Stomach smooth muscle (tissue), 2 donors: ENCODE data around the gene HELQ.

Source experiments
- H3K27ac ChIP-seq: one replicate; pipeline ENCODE4 v1.7.0; 2013; ENCODE audit warnings: mild to moderate bottlenecking, low read length, inconsistent platforms
- H3K27me3 ChIP-seq, 2 donors: one replicate each; pipeline ENCODE4 v1.7.0; 2013; ENCODE audit warnings: low read length in 2 of 2; ENCODE audit not compliant: insufficient read depth in 2 of 2, control insufficient read depth in 1 of 2
- H3K36me3 ChIP-seq, 2 donors: one replicate each; pipeline ENCODE4 v1.7.0; 2013; ENCODE audit warnings: low read length in 2 of 2; ENCODE audit not compliant: control insufficient read depth in 2 of 2, insufficient read depth in 2 of 2
- H3K4me1 ChIP-seq: one replicate; pipeline ENCODE4 v1.7.0; 2013; ENCODE audit warnings: low read length; ENCODE audit not compliant: control insufficient read depth, insufficient read depth
- H3K4me3 ChIP-seq, 2 donors: one replicate each; pipeline ENCODE4 v1.7.0; 2013; ENCODE audit warnings: low read length in 2 of 2
- H3K9ac ChIP-seq, 2 donors: one replicate each; pipeline ENCODE4 v1.7.0; 2013; ENCODE audit warnings: low read length in 2 of 2, mild to moderate bottlenecking in 1 of 2
- H3K9me3 ChIP-seq, 2 donors: one replicate each; pipeline ENCODE4 v1.7.0; 2013; ENCODE audit warnings: low read length in 2 of 2; ENCODE audit not compliant: control insufficient read depth in 2 of 2
- donor health status: healthy.
- donor health status: Pancreatic carcinoma.

The HELQ gene

DNA sequence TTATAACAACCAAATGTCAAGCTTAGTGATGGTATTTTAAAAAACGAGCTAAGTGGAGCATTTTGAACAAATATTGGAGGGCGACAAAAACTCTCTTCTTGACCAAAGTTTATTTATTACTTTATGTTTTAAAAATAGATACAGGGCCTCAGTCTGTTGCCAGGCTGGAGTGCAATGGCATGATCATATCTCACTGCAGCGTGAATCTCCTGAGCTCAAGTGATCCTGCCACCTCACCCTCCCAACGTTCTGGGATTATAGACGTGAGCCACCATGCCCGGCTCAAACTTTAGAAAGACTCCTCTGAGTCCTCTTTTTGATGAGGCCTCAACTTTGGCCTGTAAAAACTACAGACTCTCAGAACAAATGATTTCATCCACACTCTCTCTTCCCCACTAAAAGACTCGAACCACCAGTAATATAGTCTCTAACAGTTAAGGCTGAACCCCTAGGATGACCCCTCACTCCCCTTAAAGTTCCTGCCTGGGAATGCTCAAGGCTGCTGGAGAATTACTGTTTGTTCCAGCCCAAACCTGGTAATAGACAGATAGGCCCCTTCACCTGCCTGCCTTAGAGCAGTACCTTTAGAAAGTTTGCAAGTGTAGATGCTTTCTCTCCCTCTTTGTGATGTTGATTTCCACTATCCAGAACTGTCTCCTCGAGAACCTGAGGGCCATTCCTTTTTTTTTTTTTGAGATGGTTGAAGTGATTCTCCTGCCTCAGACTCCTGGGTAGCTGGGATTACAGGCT is 65.7 kb downstream of the HELQ start:
- H3K27me3 ChIP-seq = no peaks in the 10 kb centered on the region
- H3K4me1 ChIP-seq = no peaks in the 10 kb centered on the region
- no peaks in the 10 kb centered on the region for H3K36me3 ChIP-seq
- no peak overlapping the region for H3K27ac ChIP-seq
- H3K9ac ChIP-seq = no peak overlapping the region
- H3K4me3 ChIP-seq = no peak overlapping the region
- no peaks in the 10 kb centered on the region for H3K9me3 ChIP-seq

DNA sequence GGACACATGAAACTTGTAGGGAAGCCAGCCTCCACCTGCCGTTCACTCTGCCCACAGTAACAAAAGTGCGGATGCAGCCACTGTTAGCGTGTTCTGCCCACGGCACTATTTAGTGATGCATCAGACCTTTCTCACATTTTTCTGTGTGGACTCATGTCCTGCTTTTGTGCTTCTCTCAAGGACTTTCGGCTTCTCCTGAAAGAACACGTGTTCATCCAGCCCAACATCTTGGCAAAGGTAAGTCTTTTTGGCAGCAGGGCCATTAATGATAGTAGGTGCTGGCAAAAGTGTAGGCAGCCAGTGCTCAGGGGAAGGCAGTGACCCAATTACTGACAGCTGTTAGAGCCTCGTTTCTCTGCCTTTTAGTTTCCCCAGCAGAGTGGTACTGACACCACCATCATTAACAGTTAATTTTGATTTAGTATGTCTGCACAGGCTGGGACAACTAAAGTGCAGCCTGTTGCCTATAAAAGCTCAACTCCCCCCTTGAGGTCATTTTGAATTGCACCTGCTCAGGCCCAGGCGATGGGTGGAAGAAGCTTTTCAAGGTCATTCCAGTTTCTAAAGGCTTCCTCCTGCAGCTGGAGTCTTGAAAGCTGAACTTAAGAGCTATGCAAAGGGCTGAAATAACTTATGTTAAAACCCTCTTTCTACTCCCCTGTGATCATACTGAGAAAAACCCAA is 66.4 kb downstream of the HELQ start:
- H3K4me3 ChIP-seq = no peak overlapping the region
- H3K4me1 ChIP-seq = no peaks in the 10 kb centered on the region
- no peaks in the 10 kb centered on the region for H3K9me3 ChIP-seq
- no peaks in the 10 kb centered on the region for H3K27me3 ChIP-seq
- no peak overlapping the region for H3K9ac ChIP-seq
- H3K27ac ChIP-seq = no peak overlapping the region
- H3K36me3 ChIP-seq = no peaks in the 10 kb centered on the region

GRCh38 chr4:83388313-83388676 is 67.3 kb downstream of the HELQ start:
- no peaks in the 10 kb centered on the region for H3K36me3 ChIP-seq
- no peaks in the 10 kb centered on the region for H3K9me3 ChIP-seq
- no peaks in the 10 kb centered on the region for H3K4me1 ChIP-seq
- no peaks in the 10 kb centered on the region for H3K27me3 ChIP-seq
- H3K27ac ChIP-seq = no peak overlapping the region
- H3K4me3 ChIP-seq = no peak overlapping the region
- H3K9ac ChIP-seq = no peak overlapping the region

DNA sequence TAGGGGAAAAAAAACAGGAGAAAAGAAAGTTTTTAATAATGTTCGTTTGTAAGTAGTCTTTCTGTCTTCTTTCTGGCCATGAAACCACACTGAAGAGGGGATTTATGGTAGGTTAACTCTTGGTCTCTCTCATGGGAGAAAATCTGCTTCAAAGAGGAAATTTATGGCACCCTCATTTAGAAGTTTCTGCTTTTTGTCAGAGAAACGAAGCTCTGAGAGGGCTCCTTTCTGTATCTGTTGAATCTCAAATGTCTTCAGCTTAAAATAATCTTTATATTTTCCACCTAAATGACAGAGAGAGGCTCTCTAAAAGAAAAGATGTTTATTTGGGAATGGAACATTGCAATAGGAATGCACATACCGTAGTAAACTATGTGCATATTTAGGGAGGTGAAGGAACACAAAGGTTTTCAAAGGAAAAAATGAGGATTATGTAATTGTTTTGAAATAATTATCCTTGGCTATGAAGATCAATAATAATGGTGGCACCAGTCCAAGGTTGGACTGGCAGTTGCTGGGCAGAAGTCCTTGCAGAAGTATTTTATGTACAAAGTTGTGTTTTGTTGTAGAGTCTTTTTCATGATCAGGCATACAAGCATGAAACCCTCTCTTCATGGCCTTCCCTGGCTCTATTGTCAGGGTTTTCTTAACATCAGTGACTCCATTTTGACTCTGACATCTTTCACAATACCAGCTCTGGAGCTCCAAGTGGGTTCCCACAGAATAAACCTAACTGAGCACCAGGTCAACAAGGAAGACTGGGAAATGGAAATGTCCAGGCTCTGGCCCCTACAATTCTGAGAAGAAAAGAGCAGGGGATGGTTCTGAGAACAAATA is 67.9 kb downstream of the HELQ start:
- Histone ChIP-seq H3K27me3 (no peaks in the 10 kb centered on the region), H3K4me3 (no peak overlapping the region), H3K4me1 (no peaks in the 10 kb centered on the region), H3K9me3 (peaks cover 0 to under 1% of the 10 kb centered on the region in 2 donors), H3K9ac (no peak overlapping the region), H3K27ac (no peak overlapping the region), H3K36me3 (no peaks in the 10 kb centered on the region)

GRCh38 chr4:83387012-83387411 is 68.6 kb downstream of the HELQ start:
- Histone ChIP-seq H3K27me3 (no peaks in the 10 kb centered on the region), H3K4me1 (no peaks in the 10 kb centered on the region), H3K27ac (no peak overlapping the region), H3K9ac (no peak overlapping the region), H3K36me3 (no peaks in the 10 kb centered on the region), H3K9me3 (peaks cover 0 to 4% of the 10 kb centered on the region in 2 donors), H3K4me3 (no peak overlapping the region)

DNA sequence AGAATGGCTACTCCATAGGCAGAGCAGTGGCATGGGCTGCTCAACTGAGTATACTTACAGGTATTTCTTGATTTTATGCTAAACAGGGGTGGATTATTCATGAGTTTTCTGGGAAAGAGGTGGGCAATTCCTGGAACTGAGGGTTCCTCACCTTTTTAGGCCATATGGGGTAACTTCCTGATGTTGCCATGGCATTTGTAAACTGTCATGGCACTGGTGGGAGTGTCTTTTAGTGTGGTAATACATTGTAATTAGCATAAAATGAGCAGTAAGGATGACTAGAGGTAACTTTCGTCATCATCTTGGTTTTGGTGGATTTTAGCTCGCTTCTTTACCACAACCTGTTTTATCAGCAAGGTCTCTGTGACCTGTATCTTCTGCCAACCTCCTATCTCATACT is 72.8 kb downstream of the HELQ start:
- Histone ChIP-seq H3K9ac (no peak overlapping the region), H3K27me3 (no peaks in the 10 kb centered on the region), H3K4me3 (no peak overlapping the region), H3K9me3 (peaks cover 0 to 9% of the 10 kb centered on the region in 2 donors), H3K36me3 (no peaks in the 10 kb centered on the region), H3K4me1 (no peaks in the 10 kb centered on the region), H3K27ac (no peak overlapping the region)

- peaks cover 0 to 9% of the 10 kb centered on the region in 2 donors for H3K9me3 ChIP-seq
- H3K4me1 ChIP-seq = no peaks in the 10 kb centered on the region
- H3K27ac ChIP-seq = no peak overlapping the region
- no peak overlapping the region for H3K9ac ChIP-seq
- no peaks in the 10 kb centered on the region for H3K36me3 ChIP-seq
- H3K4me3 ChIP-seq = no peak overlapping the region
- no peaks in the 10 kb centered on the region for H3K27me3 ChIP-seq
Observed at GRCh38 chr4:83381173-83381572, 74.5 kb downstream of the HELQ start.

DNA sequence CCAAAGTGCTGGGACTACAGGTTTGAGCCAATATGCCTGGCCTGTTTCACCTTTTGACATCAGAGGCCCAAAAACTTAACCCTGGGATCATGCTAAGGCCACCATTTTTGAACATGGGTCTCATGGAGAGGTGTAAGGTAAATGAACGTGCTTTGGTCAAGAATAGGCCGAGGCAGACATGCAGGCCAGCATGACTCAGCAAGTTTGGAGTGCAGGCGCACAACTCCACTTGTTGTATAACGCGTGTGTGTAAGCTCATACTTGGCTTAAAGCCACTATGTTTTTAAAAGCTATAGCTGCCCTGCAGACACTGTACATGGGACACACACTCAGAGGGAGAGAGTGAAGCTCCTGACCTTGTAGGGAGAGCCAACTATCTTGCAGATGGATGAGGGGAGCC is 77.2 kb downstream of the HELQ start:
- Histone ChIP-seq H3K27me3 (no peaks in the 10 kb centered on the region), H3K4me3 (no peak overlapping the region), H3K9ac (no peak overlapping the region), H3K4me1 (no peaks in the 10 kb centered on the region), H3K27ac (no peak overlapping the region), H3K9me3 (peaks cover 0 to 9% of the 10 kb centered on the region in 2 donors), H3K36me3 (no peaks in the 10 kb centered on the region)

GRCh38 chr4:83372931-83373330 is 82.7 kb downstream of the HELQ start:
- H3K36me3 ChIP-seq = no peaks in the 10 kb centered on the region
- no peaks in the 10 kb centered on the region for H3K27me3 ChIP-seq
- no peaks in the 10 kb centered on the region for H3K4me1 ChIP-seq
- no peaks in the 10 kb centered on the region for H3K9me3 ChIP-seq
- no peak overlapping the region for H3K27ac ChIP-seq
- no peak overlapping the region for H3K9ac ChIP-seq
- H3K4me3 ChIP-seq = no peak overlapping the region

GRCh38 chr4:83371936-83372335 is 83.7 kb downstream of the HELQ start:
- Histone ChIP-seq H3K27me3 (no peaks in the 10 kb centered on the region), H3K4me1 (no peaks in the 10 kb centered on the region), H3K9ac (no peak overlapping the region), H3K4me3 (no peak overlapping the region), H3K36me3 (no peaks in the 10 kb centered on the region), H3K9me3 (no peaks in the 10 kb centered on the region), H3K27ac (no peak overlapping the region)
